ENCODE results near the gene RALB. TPM values are rescaled to one million over a fixed set of nuclear protein-coding genes. Genes with fewer than 3 reads are reported as not detected.

The RALB gene
- total RNA-seq, 1 donor from 2014 or later, result 65.0 TPM

GRCh38 chr2:120341977-120342376 lies 89.3 kb downstream of the RALB start:
- intact Hi-C loops (cut with micrococcal nuclease), result loop anchor here (10.0 kb wide), 2 partner anchors 183 to 237 kb away; no protein-coding TSS in a partner anchor
- no peaks in the 10 kb centered on the region for H3K9me3 Mint-ChIP-seq
- H3K27me3 Mint-ChIP-seq (ENCODE audit: low read depth), result peaks cover 43% of the 10 kb centered on the region
- H3K4me3 Mint-ChIP-seq (ENCODE audit: low read depth), result no peak overlapping the region
- DNase-seq (ENCODE audit: low spot score), result no peak
- H3K27ac Mint-ChIP-seq, result no peak overlapping the region
- H3K4me1 Mint-ChIP-seq (ENCODE audit: low read depth), result peaks cover 6% of the 10 kb centered on the region
- no peaks in the 10 kb centered on the region for H3K36me3 Mint-ChIP-seq (ENCODE audit: low read depth)

GRCh38 chr2:120342446-120342845 lies 89.8 kb downstream of the RALB start:
- DNase-seq (ENCODE audit: low spot score), result no peak
- no peaks in the 10 kb centered on the region for H3K36me3 Mint-ChIP-seq (ENCODE audit: low read depth)
- peaks cover 46% of the 10 kb centered on the region for H3K27me3 Mint-ChIP-seq (ENCODE audit: low read depth)
- no peaks in the 10 kb centered on the region for H3K9me3 Mint-ChIP-seq
- peaks cover 10% of the 10 kb centered on the region for H3K4me1 Mint-ChIP-seq (ENCODE audit: low read depth)
- no peak overlapping the region for H3K27ac Mint-ChIP-seq
- intact Hi-C loops (cut with micrococcal nuclease), result loop anchor here (10.0 kb wide), 2 partner anchors 182 to 238 kb away; no protein-coding TSS in a partner anchor
- H3K4me3 Mint-ChIP-seq (ENCODE audit: low read depth), result no peak overlapping the region

- H3K4me1 Mint-ChIP-seq (ENCODE audit: low read depth), result peaks cover 10% of the 10 kb centered on the region
- H3K9me3 Mint-ChIP-seq, result no peaks in the 10 kb centered on the region
- H3K36me3 Mint-ChIP-seq (ENCODE audit: low read depth), result no peaks in the 10 kb centered on the region
- peak overlapping the region; percentile 20 for H3K4me3 Mint-ChIP-seq (ENCODE audit: low read depth)
- intact Hi-C loops (cut with micrococcal nuclease), result loop anchor here (1.0 to 10.0 kb wide), 3 partner anchors 182 to 332 kb away; no protein-coding TSS in a partner anchor
- no peak overlapping the region for H3K27ac Mint-ChIP-seq
- DNase-seq (ENCODE audit: low spot score), result no peak
- H3K27me3 Mint-ChIP-seq (ENCODE audit: low read depth), result peaks cover 50% of the 10 kb centered on the region
Observed at GRCh38 chr2:120343100-120343432, 90.4 kb downstream of the RALB start.

GRCh38 chr2:120343433-120344105 lies 90.9 kb downstream of the RALB start:
- DNase-seq (ENCODE audit: low spot score), result peak; percentile 38
- Mint-ChIP-seq H3K4me1 (ENCODE audit: low read depth) (peaks cover 10% of the 10 kb centered on the region), H3K27me3 (ENCODE audit: low read depth) (peaks cover 51% of the 10 kb centered on the region), H3K27ac (no peak overlapping the region), H3K9me3 (no peaks in the 10 kb centered on the region), H3K4me3 (ENCODE audit: low read depth) (peak overlapping the region; percentile 37), H3K36me3 (ENCODE audit: low read depth) (no peaks in the 10 kb centered on the region)
- intact Hi-C loops (cut with micrococcal nuclease), result loop anchor here (1.0 to 10.0 kb wide), 5 partner anchors 99 to 337 kb away; no protein-coding TSS in a partner anchor

Other genes with a start within 250 kb of the RALB start
- gene EPB41L5, start 239.8 kb upstream of the RALB start, total RNA-seq, result 0.94 and 1.5 TPM in 2 replicates
- 38.7 and 39.3 TPM in 2 replicates for gene TMEM185B, start 29.5 kb upstream of the RALB start, total RNA-seq
- gene INHBB, start 93.3 kb downstream of the RALB start, total RNA-seq, result not detected in 2 replicates